ENCODE measurements around the gene SLC5A10.
"Not testable (repeated sequence)": the region's sequence is repeated elsewhere in the genome, so short reads cannot be mapped to it uniquely, and the experiment has no call there.

SLC5A10 gene

GRCh38 chr17:19063326-19063956 lies 111.5 kb downstream of the SLC5A10 start:
- H3K9me3 Mint-ChIP-seq; H3K36me3 Mint-ChIP-seq (ENCODE audit: low read depth); H3K27me3 Mint-ChIP-seq (ENCODE audit: low read depth, poor library complexity); H3K4me1 Mint-ChIP-seq: not testable (repeated sequence)
- Mint-ChIP-seq H3K4me3 (peak overlapping the region; percentile 58), H3K27ac (peak overlapping the region; percentile 94)
- DNase-seq: peak; percentile 84

- H3K27me3 Mint-ChIP-seq (ENCODE audit: low read depth, poor library complexity); DNase-seq; H3K36me3 Mint-ChIP-seq (ENCODE audit: low read depth); H3K4me3 Mint-ChIP-seq; H3K4me1 Mint-ChIP-seq; H3K27ac Mint-ChIP-seq; H3K9me3 Mint-ChIP-seq: not testable (repeated sequence)
These were observed 112.4 kb downstream of the SLC5A10 start for GRCh38 chr17:19064378-19064777.

GRCh38 chr17:19070318-19071168 lies 118.6 kb downstream of the SLC5A10 start:
- H3K27ac Mint-ChIP-seq; H3K4me1 Mint-ChIP-seq; H3K27me3 Mint-ChIP-seq (ENCODE audit: low read depth, poor library complexity); H3K9me3 Mint-ChIP-seq; H3K4me3 Mint-ChIP-seq; H3K36me3 Mint-ChIP-seq (ENCODE audit: low read depth); DNase-seq: not testable (repeated sequence)

Measured in nephron progenitor cell (in vitro differentiated cells).